Progenitor cell of endocrine pancreas (in vitro differentiated cells): ENCODE results near the gene ZBTB5. TPM values are rescaled to one million over a fixed set of nuclear protein-coding genes. Genes with fewer than 3 reads are reported as not detected.

ENCODE experiments used
- DNase-seq: peaks from one replicate; pipeline ENCODE4 v3.0.0; 2021; ENCODE audit warnings: low spot score; ENCODE audit not compliant: unreplicated experiment
- H3K27ac Mint-ChIP-seq: 2 replicates; pipeline ENCODE4 v1.8.0; 2021; ENCODE audit warnings: mild to moderate bottlenecking, moderate library complexity, mixed read lengths
- H3K27me3 Mint-ChIP-seq: 2 replicates; pipeline ENCODE4 v1.8.0; 2021; ENCODE audit warnings: mixed read lengths
- H3K36me3 Mint-ChIP-seq: 2 replicates; pipeline ENCODE4 v1.8.0; 2022; ENCODE audit warnings: mixed read lengths; ENCODE audit not compliant: insufficient read depth
- H3K4me1 Mint-ChIP-seq: 2 replicates; pipeline ENCODE4 v1.8.0; 2021; ENCODE audit warnings: low read depth, mixed read lengths
- H3K4me3 Mint-ChIP-seq: 2 replicates; pipeline ENCODE4 v1.8.0; 2021; ENCODE audit warnings: low read depth, mild to moderate bottlenecking, moderate library complexity, mixed read lengths
- H3K9me3 Mint-ChIP-seq: 2 replicates; pipeline ENCODE4 v1.8.0; 2021; ENCODE audit warnings: low read depth, mixed read lengths
- total RNA-seq: library from RNA; stranded (reverse); gene quantifications from 2 replicates; pipeline ENCODE4 v1.2.1, GENCODE V29; 2021
- TF ChIP-seq, protein P1 (sequence below): fragments of 200-600 bp; sonication (generic); IDR thresholded peaks from one replicate; pipeline ENCODE4 v1.5.0; 2021; ENCODE audit warnings: antibody characterized with exemption, mild to moderate bottlenecking; ENCODE audit not compliant: unreplicated experiment

Gene ZBTB5
- total RNA-seq, 1 donor from 2014 or later: 21.2 TPM

DNA sequence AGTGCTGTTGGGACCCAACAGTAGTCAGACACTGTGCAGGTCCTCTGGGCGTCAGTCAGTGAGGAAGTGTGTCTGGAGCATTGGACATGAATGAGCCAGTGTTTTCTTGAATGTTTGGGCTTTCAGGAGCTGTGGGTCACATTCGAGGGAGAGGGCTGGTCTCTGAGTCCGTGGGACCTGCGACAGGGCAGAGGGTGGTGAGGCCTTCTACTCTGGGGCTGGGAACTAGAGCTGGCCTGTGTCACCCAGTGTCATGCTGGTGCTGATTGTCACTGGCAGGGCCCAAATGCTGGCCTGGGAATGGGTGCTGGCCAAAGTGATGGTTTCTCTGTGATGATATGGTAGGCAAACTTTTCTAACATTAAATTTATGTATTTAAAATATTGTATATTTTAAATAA lies 30.8 kb upstream of the ZBTB5 start:
- TF ChIP-seq, protein P1, sequence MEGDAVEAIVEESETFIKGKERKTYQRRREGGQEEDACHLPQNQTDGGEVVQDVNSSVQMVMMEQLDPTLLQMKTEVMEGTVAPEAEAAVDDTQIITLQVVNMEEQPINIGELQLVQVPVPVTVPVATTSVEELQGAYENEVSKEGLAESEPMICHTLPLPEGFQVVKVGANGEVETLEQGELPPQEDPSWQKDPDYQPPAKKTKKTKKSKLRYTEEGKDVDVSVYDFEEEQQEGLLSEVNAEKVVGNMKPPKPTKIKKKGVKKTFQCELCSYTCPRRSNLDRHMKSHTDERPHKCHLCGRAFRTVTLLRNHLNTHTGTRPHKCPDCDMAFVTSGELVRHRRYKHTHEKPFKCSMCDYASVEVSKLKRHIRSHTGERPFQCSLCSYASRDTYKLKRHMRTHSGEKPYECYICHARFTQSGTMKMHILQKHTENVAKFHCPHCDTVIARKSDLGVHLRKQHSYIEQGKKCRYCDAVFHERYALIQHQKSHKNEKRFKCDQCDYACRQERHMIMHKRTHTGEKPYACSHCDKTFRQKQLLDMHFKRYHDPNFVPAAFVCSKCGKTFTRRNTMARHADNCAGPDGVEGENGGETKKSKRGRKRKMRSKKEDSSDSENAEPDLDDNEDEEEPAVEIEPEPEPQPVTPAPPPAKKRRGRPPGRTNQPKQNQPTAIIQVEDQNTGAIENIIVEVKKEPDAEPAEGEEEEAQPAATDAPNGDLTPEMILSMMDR: no peak
- Mint-ChIP-seq H3K4me1 (no peaks in the 10 kb centered on the region), H3K27ac (no peak overlapping the region), H3K36me3 (peaks cover 15% of the 10 kb centered on the region), H3K9me3 (no peaks in the 10 kb centered on the region), H3K4me3 (no peak overlapping the region), H3K27me3 (no peaks in the 10 kb centered on the region)
- no peak for DNase-seq

DNA sequence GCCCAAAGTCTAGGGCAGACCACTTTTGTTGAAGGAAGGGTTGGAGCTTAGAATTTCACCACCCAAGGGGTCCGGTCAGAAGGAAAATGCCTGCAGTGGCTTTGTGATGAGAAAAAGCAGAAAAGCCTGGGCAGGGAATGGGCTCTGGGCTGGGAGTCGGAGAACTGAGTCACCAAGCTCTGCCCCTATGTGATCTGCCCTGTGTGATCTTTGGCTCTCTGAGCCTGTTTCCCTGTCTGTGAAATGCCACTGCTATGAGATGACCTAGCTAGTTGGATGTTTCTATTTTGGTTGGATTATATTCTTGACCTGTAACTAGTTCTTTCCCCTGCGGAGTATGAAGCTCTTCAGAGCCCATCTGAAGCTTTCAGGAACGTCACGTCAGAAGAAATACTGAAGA lies 30.3 kb upstream of the ZBTB5 start:
- Mint-ChIP-seq H3K27ac (no peak overlapping the region), H3K36me3 (peaks cover 17% of the 10 kb centered on the region), H3K27me3 (no peaks in the 10 kb centered on the region), H3K4me1 (no peaks in the 10 kb centered on the region), H3K4me3 (no peak overlapping the region), H3K9me3 (no peaks in the 10 kb centered on the region)
- DNase-seq: no peak
- TF ChIP-seq, protein P1: no peak

DNA sequence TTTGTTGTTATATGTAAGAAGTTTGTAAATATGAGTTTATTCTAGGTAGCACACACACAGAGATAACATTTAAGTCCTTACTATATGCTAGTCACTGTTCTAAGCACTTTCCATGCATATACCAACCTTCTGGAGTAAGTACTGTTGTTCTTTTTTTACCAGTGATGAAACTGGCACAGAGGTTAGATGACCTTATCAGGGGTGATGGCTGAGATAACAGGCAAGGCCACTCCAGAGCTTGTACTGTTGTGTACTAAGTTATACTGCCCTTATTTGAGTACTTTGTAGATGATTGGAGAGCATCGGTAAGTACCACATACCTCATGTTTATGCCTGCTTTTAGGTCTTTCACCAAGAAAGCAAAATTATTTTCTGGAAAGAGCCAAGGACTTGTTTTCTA lies 26.7 kb upstream of the ZBTB5 start:
- peaks cover 3% of the 10 kb centered on the region for H3K4me1 Mint-ChIP-seq
- H3K9me3 Mint-ChIP-seq: no peaks in the 10 kb centered on the region
- H3K36me3 Mint-ChIP-seq: peaks cover 19% of the 10 kb centered on the region

DNA sequence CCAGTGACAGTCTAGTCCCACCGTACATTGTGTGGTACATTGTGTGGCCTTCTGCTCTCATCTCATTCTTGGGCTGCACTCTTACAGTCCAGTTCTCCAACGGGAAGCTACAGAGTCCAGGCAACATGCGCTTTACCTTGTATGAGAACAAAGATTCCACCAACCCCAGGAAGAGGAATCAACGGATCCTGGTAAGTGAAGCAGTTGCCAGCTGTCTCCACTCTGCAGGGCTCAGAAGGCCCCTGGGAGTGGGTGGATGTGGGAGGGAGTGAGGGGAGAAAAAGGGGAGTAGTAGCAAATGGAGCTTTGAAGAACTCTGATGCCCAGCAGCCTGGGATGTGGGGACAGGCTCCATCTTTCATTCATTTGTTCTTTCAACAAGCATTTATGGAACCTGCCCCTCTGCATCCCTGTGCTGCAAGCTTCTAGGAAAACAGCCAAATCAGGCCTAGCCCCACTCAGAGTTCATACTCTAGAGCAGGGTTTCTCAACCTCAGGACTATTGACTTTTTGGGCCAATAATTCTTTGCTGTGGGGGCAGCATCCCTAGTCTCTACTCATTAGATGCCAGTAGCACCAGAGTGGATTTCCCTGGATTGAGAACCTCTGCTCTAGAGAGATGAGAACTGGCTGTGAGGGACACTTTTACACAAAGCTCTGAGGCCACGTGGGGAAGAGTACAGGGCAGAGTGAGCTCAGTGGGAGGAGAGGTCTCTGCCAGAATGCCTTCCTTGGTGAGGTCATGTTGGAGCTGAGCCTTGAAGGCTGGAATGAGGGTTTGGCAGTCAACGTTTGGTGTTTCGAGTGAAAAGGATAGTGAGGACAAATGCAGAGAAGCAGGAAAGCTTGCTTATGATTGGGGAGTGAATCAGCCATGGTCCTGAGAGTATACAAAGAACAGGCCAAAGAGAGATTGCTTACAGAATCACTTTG lies 21.6 kb upstream of the ZBTB5 start:
- Mint-ChIP-seq H3K27ac (peak overlapping the region; percentile 51), H3K4me1 (peaks cover 18% of the 10 kb centered on the region), H3K27me3 (peaks cover under 1% of the 10 kb centered on the region), H3K36me3 (peaks cover 7% of the 10 kb centered on the region), H3K4me3 (peak overlapping the region; percentile 91), H3K9me3 (no peaks in the 10 kb centered on the region)
- TF ChIP-seq, protein P1: no peak
- DNase-seq: no peak

More for the DNA sequence above, 26.7 kb upstream of the ZBTB5 start:
- TF ChIP-seq, protein P1: no peak
- H3K27ac Mint-ChIP-seq: no peak overlapping the region
- no peaks in the 10 kb centered on the region for H3K27me3 Mint-ChIP-seq
- no peak for DNase-seq
- H3K4me3 Mint-ChIP-seq: no peak overlapping the region

DNA sequence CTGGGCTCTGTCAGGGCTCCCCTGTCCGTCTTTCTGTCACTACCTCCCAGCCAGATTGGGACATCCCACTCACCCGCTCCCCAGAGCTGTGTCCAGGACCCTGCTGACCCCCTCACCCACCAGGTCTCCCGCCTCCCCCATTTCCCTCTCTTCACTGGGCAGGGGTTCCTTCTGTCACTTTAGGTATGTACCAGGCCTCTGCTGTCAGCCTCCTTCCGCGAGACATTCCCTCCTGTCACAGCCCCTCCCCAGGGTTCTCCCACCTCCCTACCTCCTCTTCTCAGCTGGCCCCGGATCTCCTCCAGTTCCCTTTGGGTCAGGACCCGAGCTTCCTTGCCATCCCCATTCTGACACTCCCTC lies 21.0 kb upstream of the ZBTB5 start:
- no peak for DNase-seq
- Mint-ChIP-seq H3K36me3 (peaks cover 7% of the 10 kb centered on the region), H3K27ac (peak overlapping the region; percentile 40), H3K4me1 (peaks cover 18% of the 10 kb centered on the region), H3K4me3 (peak overlapping the region; percentile 91), H3K9me3 (no peaks in the 10 kb centered on the region), H3K27me3 (peaks cover 6% of the 10 kb centered on the region)
- TF ChIP-seq, protein P1: no peak
